Left lobe of liver (tissue), 2 donors: ENCODE measurements around the gene HSPA1A. TPM values are rescaled to one million over a fixed set of nuclear protein-coding genes. Genes with fewer than 3 reads are reported as not detected.
"Not testable (repeated sequence)": the region's sequence is repeated elsewhere in the genome, so short reads cannot be mapped to it uniquely, and the experiment has no call there.

Source experiments
- ATAC-seq: fragments of 200-7000 bp; cut with Tn5 transposase; one replicate; pipeline ENCODE4 v1.9.1; 2020; ENCODE audit warnings: mild to moderate bottlenecking, moderate library complexity
- DNase-seq: peaks from one replicate; pipeline ENCODE4 v3.0.0-alpha.2; 2020; ENCODE audit warnings: low spot score
- total RNA-seq: library from RNA; stranded (reverse); gene quantifications from one replicate; pipeline ENCODE4 v1.2.1, GENCODE V29; 2021
- donor health status: DM: no; HTN: no; CAD: no; lungs with moderate emphysema.
- donor health status: DM: no; HTN: yes; CAD: no.

Gene HSPA1A
- total RNA-seq, 1 donor from 2014 or later = 89.1 TPM

DNA sequence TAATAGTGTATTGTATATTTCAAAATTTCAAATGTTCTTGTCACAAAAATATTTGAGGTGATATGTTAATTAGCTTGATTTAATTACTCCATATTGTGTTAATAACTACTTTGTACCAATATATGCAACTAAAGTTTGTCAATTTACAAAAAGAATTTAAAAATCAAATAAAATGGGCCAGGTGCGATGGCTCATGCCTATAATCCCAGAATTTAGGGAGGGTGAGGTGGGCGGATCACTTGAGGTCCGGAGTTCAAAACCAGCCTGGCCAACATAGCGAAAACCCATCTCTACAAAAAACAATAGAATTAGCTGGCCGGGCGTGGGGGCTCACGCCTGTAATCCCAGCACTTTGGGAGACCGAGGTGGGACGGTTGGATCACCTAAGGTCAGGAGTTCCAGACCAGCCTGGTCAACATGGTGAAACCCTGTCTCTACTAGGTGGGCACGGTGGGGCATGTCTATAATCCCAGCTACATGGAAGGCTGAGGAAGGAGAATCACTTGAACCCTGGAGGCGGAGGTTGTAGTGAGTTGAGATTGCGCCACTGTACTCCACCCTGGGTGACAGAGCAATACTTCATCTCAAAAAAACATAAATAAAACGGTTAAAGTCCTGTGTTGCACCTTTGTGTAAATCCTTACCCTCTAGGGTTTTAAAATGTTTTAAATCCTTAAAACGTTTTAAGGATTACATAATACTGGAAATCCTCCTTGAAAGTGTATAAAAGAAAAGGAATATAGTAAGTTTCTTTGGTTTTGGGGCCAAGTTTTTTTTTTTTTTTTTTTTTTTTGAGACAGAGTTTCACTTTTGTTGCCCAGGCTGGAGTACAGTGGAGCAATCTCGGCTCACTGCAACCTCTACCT lies 16.2 kb downstream of the HSPA1A start:
- no peak for ATAC-seq
- DNase-seq = no peak

DNA sequence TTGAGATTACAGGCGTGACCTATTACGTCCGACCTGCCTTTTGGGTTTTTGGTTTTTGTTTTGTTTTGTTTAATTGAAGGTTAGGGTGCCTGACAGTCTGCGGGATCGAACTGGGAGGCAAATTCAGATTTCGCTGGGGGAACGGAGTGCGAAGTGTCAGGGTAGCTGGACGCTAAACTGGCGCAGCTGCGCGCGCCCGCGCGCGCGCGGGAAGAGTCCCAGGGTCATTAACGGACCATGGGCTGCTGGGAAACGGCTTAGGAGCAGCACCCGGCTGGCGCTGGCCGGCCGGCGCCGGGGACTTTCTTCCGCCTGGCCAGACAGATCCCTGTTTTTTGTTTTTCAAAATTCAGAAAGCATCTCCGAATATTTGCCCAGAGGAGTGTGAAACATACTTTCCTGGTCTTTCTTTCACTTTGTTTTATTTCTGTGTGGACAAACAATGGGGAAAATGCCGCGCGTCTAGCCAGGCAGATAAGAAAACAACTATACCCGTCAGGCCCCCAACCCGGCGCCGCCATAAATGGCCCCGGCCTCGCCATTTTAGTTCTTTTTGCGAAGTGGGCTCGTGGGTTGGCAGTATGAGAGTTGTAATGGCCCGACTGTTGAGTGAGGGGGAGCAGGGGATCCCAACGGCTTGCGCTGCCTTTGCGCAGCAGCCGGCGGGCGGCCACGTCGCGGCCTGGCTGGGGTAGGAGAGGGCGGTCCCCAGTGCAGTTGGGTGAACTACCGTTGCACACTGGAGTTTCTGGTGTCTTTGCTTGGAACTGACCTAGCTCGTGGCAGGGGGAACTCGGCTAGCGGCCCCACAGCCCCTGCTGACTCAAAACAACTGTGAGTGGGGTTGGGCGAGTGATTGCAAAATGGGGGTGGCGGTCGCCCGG lies 19.3 kb downstream of the HSPA1A start:
- peak; percentile 76 for ATAC-seq

GRCh38 chr6:31836047-31836473 lies 20.7 kb downstream of the HSPA1A start:
- ATAC-seq = no peak
- no peak for DNase-seq

More for the DNA sequence above, 19.3 kb downstream of the HSPA1A start:
- DNase-seq = peak; percentile 91

- DNase-seq = no peak
- ATAC-seq = peak; percentile 10
Measured at GRCh38 chr6:31836474-31837368, 21.4 kb downstream of the HSPA1A start.

- DNase-seq (no peak), ATAC-seq (no peak)
Measured at GRCh38 chr6:31837369-31838113, 22.2 kb downstream of the HSPA1A start.

DNA sequence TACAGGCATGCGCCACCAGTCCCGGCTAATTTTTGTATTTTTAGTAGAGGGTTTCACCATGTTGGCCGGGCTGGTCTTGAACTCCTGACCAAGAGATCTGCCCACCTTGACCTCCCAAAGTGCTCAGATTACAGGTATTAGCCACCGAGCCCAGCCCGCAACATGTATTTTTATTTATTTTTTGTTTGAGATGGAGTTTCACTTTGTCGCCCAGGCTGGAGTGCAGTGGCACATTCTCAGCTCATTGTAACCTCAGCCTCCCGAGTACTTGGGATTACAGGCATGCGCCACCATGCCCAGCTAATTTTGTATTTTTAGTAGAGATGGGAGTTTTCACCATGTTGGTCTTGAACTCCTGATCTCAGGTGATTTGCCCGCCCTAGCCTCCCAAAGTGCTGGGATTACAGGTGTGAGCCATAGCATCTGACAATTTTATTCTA lies 22.8 kb downstream of the HSPA1A start:
- DNase-seq = not testable (repeated sequence)

GRCh38 chr6:31838968-31839367 lies 23.6 kb downstream of the HSPA1A start:
- no peak for DNase-seq
- no peak for ATAC-seq

More for the DNA sequence above, 22.8 kb downstream of the HSPA1A start:
- not testable (repeated sequence) for ATAC-seq

- not testable (repeated sequence) for ATAC-seq, DNase-seq
Measured at GRCh38 chr6:31839779-31840126, 24.4 kb downstream of the HSPA1A start.

- DNase-seq = no peak
- ATAC-seq = no peak
Measured at GRCh38 chr6:31842053-31842452, 26.7 kb downstream of the HSPA1A start.

GRCh38 chr6:31844507-31844906 lies 29.2 kb downstream of the HSPA1A start:
- peak; percentile 62 for ATAC-seq
- DNase-seq = no peak

GRCh38 chr6:31847276-31847978 lies 32.1 kb downstream of the HSPA1A start:
- DNase-seq (no peak), ATAC-seq (no peak)

GRCh38 chr6:31850765-31851484 lies 35.6 kb downstream of the HSPA1A start:
- ATAC-seq (peak; percentile 58), DNase-seq (no peak)

DNA sequence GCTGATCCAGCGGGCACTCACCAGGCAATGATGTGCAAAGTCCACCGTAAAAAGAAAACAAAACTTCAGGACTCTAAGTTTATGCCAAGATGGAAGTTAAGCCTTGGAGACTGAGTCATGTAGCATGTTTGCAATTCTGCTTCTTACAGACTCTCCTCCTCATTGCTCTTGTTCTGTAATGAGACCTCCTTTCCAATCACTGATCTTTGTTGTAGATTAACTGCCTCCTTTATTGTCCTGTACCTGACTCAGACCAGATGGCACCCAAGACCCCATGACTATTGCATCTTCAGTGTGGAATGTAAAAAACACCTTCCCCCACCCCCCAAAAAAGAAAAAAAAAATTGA lies 36.1 kb downstream of the HSPA1A start:
- no peak for DNase-seq
- peak; percentile 82 for ATAC-seq

- not testable (repeated sequence) for DNase-seq
Measured at GRCh38 chr6:31851980-31852718, 36.8 kb downstream of the HSPA1A start.

GRCh38 chr6:31857774-31858173 lies 42.4 kb downstream of the HSPA1A start:
- ATAC-seq, DNase-seq: not testable (repeated sequence)

More at GRCh38 chr6:31851980-31852718, 36.8 kb downstream of the HSPA1A start:
- not testable (repeated sequence) for ATAC-seq

GRCh38 chr6:31858707-31859106 lies 43.4 kb downstream of the HSPA1A start:
- no peak for ATAC-seq
- no peak for DNase-seq

- ATAC-seq (no peak), DNase-seq (no peak)
Measured at GRCh38 chr6:31859923-31860322, 44.6 kb downstream of the HSPA1A start.

- no peak for ATAC-seq
- no peak for DNase-seq
Measured at GRCh38 chr6:31860349-31860748, 45.0 kb downstream of the HSPA1A start.
